Activated CD4-positive, alpha-beta T cell treated with anti-CD3 and anti-CD28 coated beads, Interleukin-2, amount 50 U/mL, for 16 hours (primary cell): ENCODE measurements around the gene ISCU.

ENCODE experiments used
- DNase-seq: peaks from one replicate; pipeline ENCODE4 v3.0.0-alpha.2; 2020

The ISCU gene

GRCh38 chr12:108562348-108563135, at the start of gene ISCU:
TSS of gene ISCU (plus strand) at chr12:108562596. CDS start at chr12:108562623, 27 bp downstream.
- DNase-seq: peak; percentile 99

GRCh38 chr12:108514468-108514972, 47.9 kb upstream of the ISCU start:
- no peak for DNase-seq

GRCh38 chr12:108514973-108515814, 47.2 kb upstream of the ISCU start, which contains the start of gene FICD:
TSS of gene FICD (plus strand) at chr12:108515277. CDS start at chr12:108516973, 1,696 bp downstream.
- peak; percentile 100 for DNase-seq

GRCh38 chr12:108515916-108516315, 46.5 kb upstream of the ISCU start:
- no peak for DNase-seq

- no peak for DNase-seq
Measured at GRCh38 chr12:108516511-108517275, 45.7 kb upstream of the ISCU start.

- no peak for DNase-seq
Measured at GRCh38 chr12:108517288-108518100, 44.9 kb upstream of the ISCU start.

GRCh38 chr12:108518101-108518715, 44.2 kb upstream of the ISCU start:
- no peak for DNase-seq

GRCh38 chr12:108518716-108519496, 43.5 kb upstream of the ISCU start:
- no peak for DNase-seq

GRCh38 chr12:108519558-108519957, 42.8 kb upstream of the ISCU start:
- no peak for DNase-seq

- DNase-seq: no peak
Measured at GRCh38 chr12:108523365-108523764, 39.0 kb upstream of the ISCU start.

GRCh38 chr12:108525681-108526080, 36.7 kb upstream of the ISCU start:
- no peak for DNase-seq

GRCh38 chr12:108526482-108527165, 35.8 kb upstream of the ISCU start:
- no peak for DNase-seq

GRCh38 chr12:108527166-108527496, 35.3 kb upstream of the ISCU start:
- no peak for DNase-seq

- DNase-seq: no peak
Measured at GRCh38 chr12:108530161-108530560, 32.2 kb upstream of the ISCU start.

GRCh38 chr12:108531929-108532848, 30.2 kb upstream of the ISCU start:
- DNase-seq: no peak

GRCh38 chr12:108538146-108538545, 24.2 kb upstream of the ISCU start:
- no peak for DNase-seq

- no peak for DNase-seq
Measured at GRCh38 chr12:108538616-108539195, 23.7 kb upstream of the ISCU start.

- no peak for DNase-seq
Measured at GRCh38 chr12:108542320-108542719, 20.1 kb upstream of the ISCU start.

- DNase-seq: no peak
Measured at GRCh38 chr12:108543652-108544051, 18.7 kb upstream of the ISCU start.
